MCF 10A (cell line): ENCODE results near the gene CD48. TPM values are rescaled to one million over a fixed set of nuclear protein-coding genes. Genes with fewer than 3 reads are reported as not detected.

Experiments used
- BruUV-seq: library from RNA; stranded (reverse); fragments of 400-500 nt; replicated peaks from 2 replicates; lab custom pipeline; 2021; lab: Mats Ljungman, UMichigan
- CTCF ChIA-PET: fragments of 300-600 bp; sonication (Branson Sonifier 250); formaldehyde crosslinking; extraction: SDS; loops from one replicate; lab custom pipeline; 2021; ENCODE audit warnings: antibody characterized with exemption, inconsistent platforms; lab: Yijun Ruan, JAX
- POLR2A ChIA-PET: fragments of 300-600, 350-650 bp; sonication (Branson Sonifier 250); formaldehyde crosslinking; extraction: SDS; loops from one replicate; lab custom pipeline; 2020; ENCODE audit warnings: antibody characterized with exemption, inconsistent platforms; lab: Yijun Ruan, JAX
- DNase-seq: peaks from one replicate; pipeline ENCODE4 v3.0.0-alpha.2; 2018; ENCODE audit not compliant: unreplicated experiment
- H3K27ac Mint-ChIP-seq: one replicate; pipeline ENCODE4 v1.8.0; 2022; ENCODE audit warnings: mild to moderate bottlenecking, low read depth, mixed read lengths; ENCODE audit not compliant: unreplicated experiment
- H3K27me3 Mint-ChIP-seq: one replicate; pipeline ENCODE4 v1.8.0; 2022; ENCODE audit warnings: mixed read lengths; ENCODE audit not compliant: insufficient read depth, unreplicated experiment
- H3K36me3 Mint-ChIP-seq: one replicate; pipeline ENCODE4 v1.8.0; 2022; ENCODE audit warnings: mild to moderate bottlenecking, moderate library complexity, mixed read lengths; ENCODE audit not compliant: insufficient read depth, unreplicated experiment
- H3K4me1 Mint-ChIP-seq: one replicate; pipeline ENCODE4 v1.8.0; 2022; ENCODE audit warnings: mixed read lengths; ENCODE audit not compliant: insufficient read depth, unreplicated experiment
- H3K4me3 Mint-ChIP-seq: one replicate; pipeline ENCODE4 v1.8.0; 2022; ENCODE audit warnings: mild to moderate bottlenecking, moderate library complexity, mixed read lengths; ENCODE audit not compliant: unreplicated experiment
- H3K9me3 Mint-ChIP-seq: one replicate; pipeline ENCODE4 v1.8.0; 2022; ENCODE audit warnings: mixed read lengths; ENCODE audit not compliant: unreplicated experiment
- CTCF ChIP-seq: fragments of 200-600 bp; IDR thresholded peaks from one replicate; pipeline ENCODE4 v1.8.0; 2022; ENCODE audit warnings: antibody characterized with exemption, mild to moderate bottlenecking; ENCODE audit not compliant: unreplicated experiment
- intact Hi-C: fragments of 100-400 bp; cut with micrococcal nuclease; formaldehyde crosslinking; loops from 2 replicates; pipeline ENCODE4 v1.14.1; 2022
- total RNA-seq: library from RNA; stranded (reverse); gene quantifications from 2 replicates; pipeline ENCODE4 v1.2.3, GENCODE V29; 2022

The CD48 gene
- total RNA-seq, 1 experiment from 2014 or later: not detected

DNA sequence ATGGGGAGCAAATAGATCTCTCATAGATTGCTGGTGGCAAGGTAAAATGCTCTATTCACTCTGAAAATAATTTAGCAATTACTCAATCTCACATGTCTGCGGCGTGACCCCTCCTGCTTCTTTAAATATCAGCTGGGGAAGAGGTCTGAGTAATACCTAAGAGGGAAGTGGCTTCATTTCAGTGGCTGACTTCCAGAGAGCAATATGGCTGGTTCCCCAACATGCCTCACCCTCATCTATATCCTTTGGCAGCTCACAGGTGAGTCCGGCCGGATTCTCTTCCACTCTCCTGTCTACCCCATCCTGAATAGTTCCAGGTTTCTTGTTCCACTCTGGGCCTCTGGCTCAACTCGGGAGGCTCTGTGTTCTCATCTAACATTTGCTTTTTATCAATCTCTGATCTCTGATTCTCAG lies 27.5 kb upstream of the CD48 start, which contains the start of gene SLAMF7:
Gene SLAMF7 (plus strand): TSS at position 150 of the 414 bp plus-strand sequence. CDS start 55 bp downstream, at position 205.
- Mint-ChIP-seq H3K27me3 (no peaks in the 10 kb centered on the region), H3K4me3 (peak within 1 kb of the TSS; percentile 60), H3K4me1 (peaks cover 14% of the 10 kb centered on the region), H3K36me3 (peaks cover 6% of the 10 kb centered on the region), H3K27ac (no peak within 1 kb of the TSS), H3K9me3 (no peaks in the 10 kb centered on the region)
- no peak for TF ChIP-seq CTCF
- DNase-seq: peak; percentile 60
- CTCF ChIA-PET: interaction anchor here (0.8 to 3.2 kb wide), 9 partner anchors 9 to 251 kb away, joined by 3 to 14 read pairs (median 5); no protein-coding TSS in a partner anchor
- intact Hi-C loops: no loop called here
- BruUV-seq: no TSS peak
- POLR2A ChIA-PET: interaction anchor here (0.6 to 1.8 kb wide), 7 partner anchors 9 to 281 kb away, joined by 3 to 14 read pairs (median 4); partner anchors contain the start of gene F11R

GRCh38 chr1:160738271-160738670 lies 26.6 kb upstream of the CD48 start:
- H3K4me1 Mint-ChIP-seq: peaks cover 14% of the 10 kb centered on the region
- H3K27me3 Mint-ChIP-seq: no peaks in the 10 kb centered on the region
- no TSS peak for BruUV-seq
- no peak overlapping the region for H3K27ac Mint-ChIP-seq
- H3K4me3 Mint-ChIP-seq: no peak overlapping the region
- intact Hi-C loops: no loop called here
- ChIA-PET CTCF (interaction anchor here (0.6 to 2.4 kb wide), 7 partner anchors 12 to 549 kb away, joined by 3 to 14 read pairs (median 4); no protein-coding TSS in a partner anchor), POLR2A (interaction anchor here (0.7 to 1.8 kb wide), 6 partner anchors 9 to 389 kb away, joined by 3 to 14 read pairs (median 4); partner anchors contain the start of gene USF1)
- peaks cover 6% of the 10 kb centered on the region for H3K36me3 Mint-ChIP-seq
- no peak for DNase-seq
- no peaks in the 10 kb centered on the region for H3K9me3 Mint-ChIP-seq
- no peak for TF ChIP-seq CTCF

DNA sequence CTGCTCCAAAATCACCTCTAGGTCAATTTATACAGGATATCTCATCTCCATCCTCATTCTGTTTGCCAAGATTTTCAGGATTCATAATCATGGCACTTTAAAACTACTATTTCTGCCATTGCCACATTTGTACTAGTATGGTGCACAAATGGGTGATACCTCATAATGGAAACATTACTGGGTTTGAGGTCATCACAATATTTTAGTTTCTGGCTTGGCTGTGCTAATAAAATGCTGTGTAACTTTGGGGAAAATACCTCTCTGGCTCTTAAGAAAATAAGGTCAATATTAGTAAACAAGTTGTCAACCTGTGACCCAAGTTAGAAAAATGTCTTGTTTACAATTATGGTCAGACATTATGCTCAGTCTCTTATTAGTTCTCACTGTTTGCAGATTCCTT lies 22.7 kb upstream of the CD48 start:
- TF ChIP-seq CTCF: no peak
- CTCF ChIA-PET: no interaction called here
- H3K4me1 Mint-ChIP-seq: peaks cover 12% of the 10 kb centered on the region
- no peaks in the 10 kb centered on the region for H3K36me3 Mint-ChIP-seq
- no peaks in the 10 kb centered on the region for H3K9me3 Mint-ChIP-seq
- no peak overlapping the region for H3K27ac Mint-ChIP-seq
- DNase-seq: no peak
- POLR2A ChIA-PET: interaction anchor here (0.9 kb wide), 1 partner anchor 63 kb away, joined by 3 read pairs; no protein-coding TSS in a partner anchor
- intact Hi-C loops: no loop called here
- H3K27me3 Mint-ChIP-seq: no peaks in the 10 kb centered on the region
- no peak overlapping the region for H3K4me3 Mint-ChIP-seq
- BruUV-seq: no TSS peak

GRCh38 chr1:160733898-160734297 lies 22.3 kb upstream of the CD48 start:
- CTCF ChIA-PET: interaction anchor here (1.0 kb wide), 1 partner anchor 10 kb away, joined by 3 read pairs; no protein-coding TSS in a partner anchor
- no peak for DNase-seq
- Mint-ChIP-seq H3K27ac (no peak overlapping the region), H3K4me1 (peaks cover 8% of the 10 kb centered on the region), H3K27me3 (no peaks in the 10 kb centered on the region), H3K9me3 (no peaks in the 10 kb centered on the region), H3K4me3 (no peak overlapping the region), H3K36me3 (no peaks in the 10 kb centered on the region)
- BruUV-seq: no TSS peak
- TF ChIP-seq CTCF: no peak
- intact Hi-C loops: no loop called here
- POLR2A ChIA-PET: interaction anchor here (0.9 to 1.6 kb wide), 2 partner anchors 34 to 64 kb away, joined by 3 read pairs; no protein-coding TSS in a partner anchor
